Activated B cell treated with CpG ODN at 0.5 μM for 24 hours (primary cell): ENCODE measurements around the gene PPIL4. TPM values are rescaled to one million over a fixed set of nuclear protein-coding genes. Genes with fewer than 3 reads are reported as not detected.

Source experiments
- ATAC-seq: fragments of 200-7000 bp; cut with Tn5 transposase; one replicate; pipeline ENCODE4 v1.10.0; 2021; ENCODE audit warnings: low read depth, mild to moderate bottlenecking, moderate library complexity
- CTCF ChIA-PET: fragments of 350-600 bp; sonication (Branson Sonifier 250); formaldehyde crosslinking; loops from one replicate; lab custom pipeline; 2021; ENCODE audit warnings: antibody characterized with exemption; lab: Charles Lee
- POLR2A ChIA-PET: fragments of 350-600 bp; sonication (Branson Sonifier 250); formaldehyde crosslinking; loops from one replicate; lab custom pipeline; 2021; ENCODE audit warnings: antibody characterized with exemption; lab: Charles Lee
- DNase-seq: peaks from one replicate; pipeline ENCODE4 v3.0.0; 2022
- H3K27ac Mint-ChIP-seq: one replicate; pipeline ENCODE4 v1.8.0; 2020; ENCODE audit warnings: mixed read lengths
- H3K27me3 Mint-ChIP-seq: one replicate; pipeline ENCODE4 v1.8.0; 2021; ENCODE audit warnings: mixed read lengths
- H3K36me3 Mint-ChIP-seq: one replicate; pipeline ENCODE4 v1.8.0; 2021; ENCODE audit warnings: low read depth, mixed read lengths
- H3K4me1 Mint-ChIP-seq: one replicate; pipeline ENCODE4 v1.8.0; 2021; ENCODE audit warnings: mixed read lengths
- H3K4me3 Mint-ChIP-seq: one replicate; pipeline ENCODE4 v1.8.0; 2020; ENCODE audit warnings: mild to moderate bottlenecking, mixed read lengths
- H3K9me3 Mint-ChIP-seq: one replicate; pipeline ENCODE4 v1.8.0; 2020; ENCODE audit warnings: mixed read lengths
- CTCF ChIP-seq: fragments of 200-600 bp; IDR thresholded peaks from one replicate; pipeline ENCODE4 v1.8.0; 2022; ENCODE audit warnings: antibody characterized with exemption, mild to moderate bottlenecking
- intact Hi-C: fragments of 100-400 bp; cut with micrococcal nuclease; formaldehyde crosslinking; loops from one replicate; pipeline ENCODE4 v1.15.1; 2024
- total RNA-seq: library from RNA; stranded (reverse); gene quantifications from 2 replicates; pipeline ENCODE4 v1.2.3, GENCODE V29; 2022

The PPIL4 gene
- total RNA-seq, 1 donor from 2014 or later = 24.0 TPM

- no peak overlapping the region for H3K4me3 Mint-ChIP-seq
- H3K9me3 Mint-ChIP-seq = no peaks in the 10 kb centered on the region
- POLR2A ChIA-PET = interaction anchor here (0.6 to 1.3 kb wide), 3 partner anchors 11 to 480 kb away, joined by 3 to 7 read pairs (median 3); no protein-coding TSS in a partner anchor
- H3K27me3 Mint-ChIP-seq = no peaks in the 10 kb centered on the region
- peak overlapping the region; percentile 27 for H3K27ac Mint-ChIP-seq
- intact Hi-C loops = loop anchor here (10.0 kb wide), 1 partner anchor 936 kb away; no protein-coding TSS in a partner anchor
- CTCF ChIA-PET = interaction anchor here (0.5 to 1.3 kb wide), 4 partner anchors 17 to 79 kb away, joined by 3 to 4 read pairs (median 3); no protein-coding TSS in a partner anchor
- ATAC-seq = no peak
- no peak for DNase-seq
- peaks cover 18% of the 10 kb centered on the region for H3K4me1 Mint-ChIP-seq
- peaks cover 52% of the 10 kb centered on the region for H3K36me3 Mint-ChIP-seq
- TF ChIP-seq CTCF = no peak
Observed at GRCh38 chr6:149510793-149511512, 34.9 kb downstream of the PPIL4 start.

- CTCF ChIA-PET = interaction anchor here (1.0 to 1.7 kb wide), 3 partner anchors 9 to 480 kb away, joined by 3 to 6 read pairs (median 3); no protein-coding TSS in a partner anchor
- H3K9me3 Mint-ChIP-seq = no peaks in the 10 kb centered on the region
- intact Hi-C loops = no loop called here
- no peak for ATAC-seq
- peaks cover 16% of the 10 kb centered on the region for H3K4me1 Mint-ChIP-seq
- no peak overlapping the region for H3K4me3 Mint-ChIP-seq
- TF ChIP-seq CTCF = no peak
- H3K27me3 Mint-ChIP-seq = no peaks in the 10 kb centered on the region
- POLR2A ChIA-PET = no interaction called here
- H3K36me3 Mint-ChIP-seq = peaks cover 59% of the 10 kb centered on the region
- DNase-seq = no peak
- H3K27ac Mint-ChIP-seq = no peak overlapping the region
Observed at GRCh38 chr6:149508485-149508884, 37.4 kb downstream of the PPIL4 start.

- POLR2A ChIA-PET = interaction anchor here (0.5 to 2.0 kb wide), 5 partner anchors 9 to 61 kb away, joined by 3 to 14 read pairs (median 6); partner anchors contain the start of gene ZC3H12D
- intact Hi-C loops = no loop called here
- no peak for DNase-seq
- TF ChIP-seq CTCF = no peak
- ATAC-seq = no peak
- peaks cover 31% of the 10 kb centered on the region for H3K4me1 Mint-ChIP-seq
- no peaks in the 10 kb centered on the region for H3K27me3 Mint-ChIP-seq
- CTCF ChIA-PET = interaction anchor here (0.8 to 2.1 kb wide), 3 partner anchors 13 to 72 kb away, joined by 3 to 7 read pairs (median 6); partner anchors contain the start of gene ZC3H12D
- peak overlapping the region; percentile 30 for H3K27ac Mint-ChIP-seq
- H3K36me3 Mint-ChIP-seq = peaks cover 43% of the 10 kb centered on the region
- no peaks in the 10 kb centered on the region for H3K9me3 Mint-ChIP-seq
- H3K4me3 Mint-ChIP-seq = no peak overlapping the region
Observed at GRCh38 chr6:149503872-149504271, 42.0 kb downstream of the PPIL4 start.

GRCh38 chr6:149503276-149503675, 42.6 kb downstream of the PPIL4 start:
- H3K27ac Mint-ChIP-seq = peak overlapping the region; percentile 68
- H3K4me1 Mint-ChIP-seq = peaks cover 31% of the 10 kb centered on the region
- peaks cover 40% of the 10 kb centered on the region for H3K36me3 Mint-ChIP-seq
- no peak overlapping the region for H3K4me3 Mint-ChIP-seq
- no peak for DNase-seq
- no peaks in the 10 kb centered on the region for H3K9me3 Mint-ChIP-seq
- H3K27me3 Mint-ChIP-seq = no peaks in the 10 kb centered on the region
- no peak for ATAC-seq
- no peak for TF ChIP-seq CTCF
- intact Hi-C loops = no loop called here
- POLR2A ChIA-PET = interaction anchor here (0.5 to 2.0 kb wide), 9 partner anchors 8 to 232 kb away, joined by 3 to 14 read pairs (median 6); partner anchors contain the start of gene ZC3H12D
- CTCF ChIA-PET = interaction anchor here (0.8 to 1.4 kb wide), 4 partner anchors 11 to 71 kb away, joined by 3 to 7 read pairs (median 4); partner anchors contain the start of gene ZC3H12D

- no peak overlapping the region for H3K4me3 Mint-ChIP-seq
- ATAC-seq (no peak), DNase-seq (no peak)
- no peaks in the 10 kb centered on the region for H3K9me3 Mint-ChIP-seq
- peaks cover 31% of the 10 kb centered on the region for H3K36me3 Mint-ChIP-seq
- peak overlapping the region; percentile 65 for H3K27ac Mint-ChIP-seq
- H3K4me1 Mint-ChIP-seq = peaks cover 36% of the 10 kb centered on the region
- ChIA-PET POLR2A (no interaction called here), CTCF (no interaction called here)
- no peak for TF ChIP-seq CTCF
- H3K27me3 Mint-ChIP-seq = no peaks in the 10 kb centered on the region
- intact Hi-C loops = no loop called here
Observed at GRCh38 chr6:149501768-149502167, 44.1 kb downstream of the PPIL4 start.
